GM12875 (cell line): ENCODE data around the gene C19orf25.

Experiments used
- H3K4me3 ChIP-seq: one replicate; pipeline ENCODE4 v1.5.1; 2011; ENCODE audit warnings: low read depth, low read length, control low read depth
- CTCF ChIP-seq: IDR thresholded peaks from 2 replicates; pipeline ENCODE4 v1.5.1; 2011; ENCODE audit warnings: low read depth, mild to moderate bottlenecking, control low read depth, inconsistent platforms, low read length, moderate library complexity, borderline replicate concordance; ENCODE audit not compliant: insufficient read depth

Gene C19orf25

GRCh38 chr19:1469255-1470054 lies 9.6 kb downstream of the C19orf25 start:
- no peak for TF ChIP-seq CTCF
- H3K4me3 ChIP-seq = no peak overlapping the region

- no peak overlapping the region for H3K4me3 ChIP-seq
- no peak for TF ChIP-seq CTCF
Measured at GRCh38 chr19:1468821-1469254, 10.2 kb downstream of the C19orf25 start.

- no peak for TF ChIP-seq CTCF
- H3K4me3 ChIP-seq = no peak overlapping the region
Measured at GRCh38 chr19:1468274-1468820, 10.7 kb downstream of the C19orf25 start.

- TF ChIP-seq CTCF = no peak
- no peak overlapping the region for H3K4me3 ChIP-seq
Measured at GRCh38 chr19:1467490-1468273, 11.3 kb downstream of the C19orf25 start.

GRCh38 chr19:1467215-1467489 lies 11.9 kb downstream of the C19orf25 start:
- no peak for TF ChIP-seq CTCF
- H3K4me3 ChIP-seq = no peak overlapping the region

- H3K4me3 ChIP-seq = no peak overlapping the region
- no peak for TF ChIP-seq CTCF
Measured at GRCh38 chr19:1466461-1467214, 12.4 kb downstream of the C19orf25 start.
